Upper lobe of right lung (tissue), 1 donor: ENCODE results near the gene PLPP3. TPM values are rescaled to one million over a fixed set of nuclear protein-coding genes. Genes with fewer than 3 reads are reported as not detected.
A peak's percentile ranks its signal among the peaks of the same experiment; 100 is the strongest.

Source experiments
- ATAC-seq: fragments of 200-7000 bp; cut with Tn5 transposase; one replicate; pipeline ENCODE4 v1.9.1; 2020; ENCODE audit warnings: mild to moderate bottlenecking, moderate library complexity
- DNase-seq: peaks from one replicate; pipeline ENCODE4 v3.0.0-alpha.2; 2020
- H3K27ac ChIP-seq: fragments of 200-600 bp; one replicate; pipeline ENCODE4 v1.8.0; 2022
- H3K27me3 ChIP-seq: fragments of 200-600 bp; one replicate; pipeline ENCODE4 v1.8.0; 2022; ENCODE audit warnings: mild to moderate bottlenecking
- H3K36me3 ChIP-seq: fragments of 200-600 bp; one replicate; pipeline ENCODE4 v1.8.0; 2022
- H3K4me1 ChIP-seq: fragments of 200-600 bp; one replicate; pipeline ENCODE4 v1.8.0; 2022
- H3K4me3 ChIP-seq: fragments of 200-600 bp; one replicate; pipeline ENCODE4 v1.8.0; 2022; ENCODE audit warnings: mild to moderate bottlenecking
- H3K9me3 ChIP-seq: fragments of 200-600 bp; one replicate; pipeline ENCODE4 v1.8.0; 2022
- intact Hi-C: fragments of 100-400 bp; cut with DNase I; formaldehyde crosslinking; loops from one replicate; pipeline ENCODE4 v1.11.0; 2022
- total RNA-seq: library from RNA; stranded (reverse); fragmentation: NEBNext Ultra II Directional; extraction: Animal tissue kit (Norgen Biotek cat#: 25700); gene quantifications from one replicate; pipeline ENCODE4 v1.2.1, GENCODE V29; 2021
- TF ChIP-seq, protein P1 (sequence below): fragments of 200-600 bp; IDR thresholded peaks from one replicate; pipeline ENCODE4 v1.8.0; 2022; ENCODE audit warnings: antibody characterized with exemption
- donor health status: DM: no; HTN: yes; CAD: no; lungs with severe emphysema.

Gene PLPP3
- total RNA-seq, 1 donor from 2014 or later, result 124 TPM

DNA sequence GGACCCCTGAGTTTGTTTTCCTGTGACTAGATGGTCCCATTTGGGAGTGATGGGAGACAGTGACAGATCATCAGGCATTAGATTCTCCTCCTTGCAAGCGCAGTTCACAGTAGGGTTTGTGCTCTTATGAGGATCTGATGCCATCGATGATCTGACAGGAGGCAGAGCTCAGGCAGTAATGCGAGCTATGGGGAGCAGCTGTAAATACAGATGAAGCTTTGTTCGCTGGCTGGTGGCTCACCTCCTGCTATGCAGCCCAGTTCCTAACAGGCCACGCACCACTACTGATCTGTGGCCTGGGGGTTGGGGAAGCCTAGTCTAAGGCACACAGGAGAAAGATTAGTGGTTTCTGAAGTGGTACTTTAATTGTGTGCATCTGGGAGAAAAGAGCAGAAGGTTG, 7.1 kb upstream of the PLPP3 start:
- intact Hi-C loops, result loop anchor here (10.0 kb wide), 2 partner anchors 1212 to 1302 kb away; no protein-coding TSS in a partner anchor
- H3K36me3 ChIP-seq, result no peaks in the 10 kb centered on the region
- ATAC-seq (no peak), DNase-seq (no peak)
- H3K4me1 ChIP-seq, result no peaks in the 10 kb centered on the region
- no peaks in the 10 kb centered on the region for H3K27me3 ChIP-seq
- no peak overlapping the region for H3K27ac ChIP-seq
- no peak overlapping the region for H3K4me3 ChIP-seq
- peaks cover 7% of the 10 kb centered on the region for H3K9me3 ChIP-seq
- TF ChIP-seq, protein P1, sequence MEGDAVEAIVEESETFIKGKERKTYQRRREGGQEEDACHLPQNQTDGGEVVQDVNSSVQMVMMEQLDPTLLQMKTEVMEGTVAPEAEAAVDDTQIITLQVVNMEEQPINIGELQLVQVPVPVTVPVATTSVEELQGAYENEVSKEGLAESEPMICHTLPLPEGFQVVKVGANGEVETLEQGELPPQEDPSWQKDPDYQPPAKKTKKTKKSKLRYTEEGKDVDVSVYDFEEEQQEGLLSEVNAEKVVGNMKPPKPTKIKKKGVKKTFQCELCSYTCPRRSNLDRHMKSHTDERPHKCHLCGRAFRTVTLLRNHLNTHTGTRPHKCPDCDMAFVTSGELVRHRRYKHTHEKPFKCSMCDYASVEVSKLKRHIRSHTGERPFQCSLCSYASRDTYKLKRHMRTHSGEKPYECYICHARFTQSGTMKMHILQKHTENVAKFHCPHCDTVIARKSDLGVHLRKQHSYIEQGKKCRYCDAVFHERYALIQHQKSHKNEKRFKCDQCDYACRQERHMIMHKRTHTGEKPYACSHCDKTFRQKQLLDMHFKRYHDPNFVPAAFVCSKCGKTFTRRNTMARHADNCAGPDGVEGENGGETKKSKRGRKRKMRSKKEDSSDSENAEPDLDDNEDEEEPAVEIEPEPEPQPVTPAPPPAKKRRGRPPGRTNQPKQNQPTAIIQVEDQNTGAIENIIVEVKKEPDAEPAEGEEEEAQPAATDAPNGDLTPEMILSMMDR, result no peak

DNA sequence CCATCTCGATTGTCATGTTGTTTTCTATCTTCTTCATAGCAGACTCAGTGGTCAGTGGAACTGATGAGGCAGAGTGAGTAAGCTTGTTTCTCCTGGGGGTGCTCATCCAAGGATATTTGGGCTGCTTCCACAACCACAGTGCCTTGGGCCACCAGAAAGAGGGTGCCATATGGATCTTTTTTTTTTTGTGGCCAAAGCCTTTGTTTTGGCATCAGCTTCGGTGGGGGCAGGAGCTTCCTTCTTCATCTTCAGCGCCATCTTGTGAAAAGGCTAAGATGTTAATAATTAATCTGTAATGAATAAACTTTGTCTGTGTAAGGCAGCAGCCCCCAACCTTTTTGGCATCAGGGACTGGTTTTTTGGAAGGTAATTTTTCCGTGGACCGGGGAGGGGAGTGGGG, 6.6 kb upstream of the PLPP3 start:
- intact Hi-C loops, result loop anchor here (10.0 kb wide), 2 partner anchors 1211 to 1301 kb away; no protein-coding TSS in a partner anchor
- Histone ChIP-seq H3K9me3 (peaks cover 7% of the 10 kb centered on the region), H3K27me3 (no peaks in the 10 kb centered on the region), H3K4me1 (no peaks in the 10 kb centered on the region), H3K36me3 (no peaks in the 10 kb centered on the region), H3K4me3 (no peak overlapping the region), H3K27ac (no peak overlapping the region)
- no peak for ATAC-seq
- TF ChIP-seq, protein P1, result no peak
- no peak for DNase-seq

DNA sequence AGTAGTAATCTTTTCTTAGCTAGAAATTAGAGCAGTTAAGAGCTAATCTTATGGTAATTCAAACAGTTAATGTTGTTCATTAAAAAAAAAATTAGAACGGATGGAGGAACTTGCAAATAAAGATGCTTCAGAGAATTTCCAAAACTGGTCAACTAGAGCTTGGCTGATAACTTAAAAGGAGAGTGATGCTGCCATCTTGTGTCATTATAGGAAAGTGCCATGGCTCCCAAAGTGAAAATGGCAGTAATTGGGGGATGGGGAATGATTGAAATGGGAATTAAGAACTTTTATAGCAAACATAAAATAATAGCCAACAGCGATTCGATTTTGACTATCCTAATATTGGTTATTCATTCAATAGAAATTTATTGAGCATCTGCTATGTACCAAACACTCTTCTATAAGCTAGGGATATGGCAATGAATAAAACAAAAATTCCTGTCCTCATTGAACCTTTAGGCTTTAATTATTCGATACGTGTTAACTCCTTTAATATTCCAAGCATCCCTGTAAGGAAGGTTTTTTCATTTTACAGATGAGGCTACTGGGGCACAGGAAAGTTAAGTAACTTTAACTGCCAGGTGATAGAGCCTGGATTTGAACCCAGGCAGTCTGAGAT, 5.7 kb upstream of the PLPP3 start:
- Histone ChIP-seq H3K27me3 (no peaks in the 10 kb centered on the region), H3K27ac (no peak overlapping the region), H3K4me1 (no peaks in the 10 kb centered on the region), H3K4me3 (no peak overlapping the region), H3K9me3 (peaks cover 7% of the 10 kb centered on the region), H3K36me3 (no peaks in the 10 kb centered on the region)
- ATAC-seq, result peak; percentile 82
- no peak for DNase-seq
- TF ChIP-seq, protein P1, result peak; percentile 88
- intact Hi-C loops, result loop anchor here (10.0 kb wide), 2 partner anchors 1210 to 1300 kb away; no protein-coding TSS in a partner anchor

DNA sequence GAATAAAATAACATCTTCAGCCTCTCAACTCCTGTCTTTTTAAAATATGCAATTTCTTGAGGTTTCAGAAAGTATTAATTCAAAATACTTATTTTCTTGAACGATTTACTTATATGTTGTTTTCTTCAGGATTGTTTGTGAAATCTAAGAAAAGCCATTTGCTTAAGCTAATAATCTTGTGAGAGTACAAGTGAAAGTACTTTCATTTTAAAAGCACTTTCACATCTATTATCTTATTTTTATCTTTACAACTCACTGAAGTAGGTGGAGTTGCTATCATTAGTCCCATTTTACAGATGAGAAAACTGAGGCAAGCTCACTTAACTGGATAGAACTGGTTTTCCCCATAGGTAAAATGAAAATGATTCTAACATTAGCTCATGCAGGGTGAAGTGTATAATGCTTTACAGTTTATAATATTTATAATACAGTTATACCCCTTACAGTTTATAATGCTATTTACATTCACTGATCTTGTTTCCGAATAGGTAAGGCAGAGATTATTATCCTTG, 4.7 kb upstream of the PLPP3 start:
- Histone ChIP-seq H3K9me3 (peaks cover 1% of the 10 kb centered on the region), H3K4me1 (no peaks in the 10 kb centered on the region), H3K36me3 (no peaks in the 10 kb centered on the region), H3K4me3 (no peak overlapping the region), H3K27me3 (no peaks in the 10 kb centered on the region), H3K27ac (no peak overlapping the region)
- intact Hi-C loops, result loop anchor here (10.0 kb wide), 2 partner anchors 1209 to 1299 kb away; no protein-coding TSS in a partner anchor
- ATAC-seq, result no peak
- TF ChIP-seq, protein P1, result no peak
- no peak for DNase-seq

DNA sequence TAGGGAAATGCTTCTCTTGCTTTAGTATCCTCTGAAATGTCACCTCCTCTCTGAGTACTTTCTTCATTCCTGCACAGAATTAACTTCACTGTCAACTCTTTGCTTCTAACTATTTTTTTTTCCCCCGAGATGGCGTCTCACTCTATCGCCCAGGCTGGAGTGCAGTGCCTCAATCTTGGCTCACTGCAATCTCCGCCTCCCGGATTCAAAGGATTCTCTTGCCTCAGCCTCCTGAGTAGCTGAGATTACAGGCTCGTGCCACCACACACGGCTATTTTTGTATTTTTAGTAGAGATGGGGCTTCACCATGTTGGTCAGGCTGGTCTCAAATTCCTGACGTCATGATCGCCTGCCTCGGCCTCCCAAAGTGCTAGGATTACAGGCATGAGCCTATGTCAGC, 1.4 kb upstream of the PLPP3 start:
- TF ChIP-seq, protein P1, result no peak
- ATAC-seq (no peak), DNase-seq (no peak)
- Histone ChIP-seq H3K27me3 (no peaks in the 10 kb centered on the region), H3K9me3 (no peaks in the 10 kb centered on the region), H3K27ac (no peak overlapping the region), H3K4me3 (no peak overlapping the region), H3K4me1 (no peaks in the 10 kb centered on the region), H3K36me3 (no peaks in the 10 kb centered on the region)
- intact Hi-C loops, result loop anchor here (10.0 kb wide), 2 partner anchors 1206 to 1296 kb away; no protein-coding TSS in a partner anchor
